DMS114 treated with DMSO at 0.1 percent for 48 hours (cell line): ENCODE results near the gene ROR2.
"Not testable (repeated sequence)": the region's sequence is repeated elsewhere in the genome, so short reads cannot be mapped to it uniquely, and the experiment has no call there.

Experiments
- DNase-seq: peaks from one replicate; lab custom pipeline; 2025; ENCODE audit not compliant: unreplicated experiment; lab: John Stamatoyannopoulos, UW

The ROR2 gene

DNA sequence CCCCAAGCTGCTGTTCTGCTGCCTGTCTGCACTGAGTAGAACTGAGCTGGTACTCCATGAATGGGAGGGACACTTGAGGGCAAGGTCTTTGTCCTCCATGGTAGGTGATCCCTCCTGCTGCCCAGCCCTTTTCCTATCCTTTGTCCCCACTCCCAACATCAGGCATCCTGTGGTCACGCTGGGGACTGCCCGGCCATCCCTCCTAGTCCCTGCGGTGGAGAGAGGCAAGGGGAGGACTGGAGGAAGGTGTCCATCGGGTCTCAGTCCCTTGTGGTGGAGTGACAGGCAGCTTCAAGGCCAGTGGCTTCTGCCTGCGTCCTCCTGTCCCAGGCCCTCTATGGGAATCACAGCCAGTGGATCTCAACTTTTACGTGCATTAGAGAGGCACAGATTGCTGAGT is 25.9 kb downstream of the ROR2 start:
- no peak for DNase-seq

DNA sequence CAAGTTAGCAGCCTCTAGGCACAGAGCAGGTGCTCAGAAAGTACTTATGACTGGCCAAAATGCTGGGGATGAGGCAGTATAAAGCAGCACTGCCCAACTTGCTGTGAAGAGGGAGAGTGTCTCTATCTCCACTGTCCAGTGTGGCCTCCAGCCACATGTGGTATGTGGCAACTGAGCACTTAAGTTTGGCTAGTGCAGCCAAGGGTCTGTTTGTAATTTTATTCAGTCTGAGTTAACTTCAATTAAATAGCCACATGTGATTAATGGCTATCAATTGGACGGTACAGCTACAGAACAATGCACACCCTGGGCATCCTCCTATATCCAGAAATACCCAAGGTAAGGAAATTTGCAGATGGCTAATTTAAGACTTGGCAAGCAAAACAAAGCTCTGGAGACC is 26.9 kb downstream of the ROR2 start:
- no peak for DNase-seq

DNA sequence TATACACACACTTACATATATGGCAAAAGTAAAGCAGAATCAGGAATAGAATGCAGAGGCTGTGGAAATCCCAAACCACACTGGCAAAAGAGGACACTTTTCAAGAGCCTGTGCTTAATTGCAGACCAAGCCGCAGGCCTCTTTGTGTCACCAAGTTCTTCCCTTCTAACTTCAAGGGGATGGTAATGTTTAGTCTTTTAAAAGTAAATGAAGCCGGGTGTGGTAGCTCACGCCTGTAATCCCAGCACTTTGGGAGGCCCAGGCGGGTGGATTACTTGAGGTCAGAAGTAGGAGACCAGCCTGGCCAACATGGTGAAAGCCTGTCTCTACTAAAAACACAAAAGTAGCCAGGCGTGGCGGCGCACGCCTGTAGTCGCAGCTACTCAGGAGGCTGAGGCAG is 28.7 kb downstream of the ROR2 start:
- no peak for DNase-seq

DNA sequence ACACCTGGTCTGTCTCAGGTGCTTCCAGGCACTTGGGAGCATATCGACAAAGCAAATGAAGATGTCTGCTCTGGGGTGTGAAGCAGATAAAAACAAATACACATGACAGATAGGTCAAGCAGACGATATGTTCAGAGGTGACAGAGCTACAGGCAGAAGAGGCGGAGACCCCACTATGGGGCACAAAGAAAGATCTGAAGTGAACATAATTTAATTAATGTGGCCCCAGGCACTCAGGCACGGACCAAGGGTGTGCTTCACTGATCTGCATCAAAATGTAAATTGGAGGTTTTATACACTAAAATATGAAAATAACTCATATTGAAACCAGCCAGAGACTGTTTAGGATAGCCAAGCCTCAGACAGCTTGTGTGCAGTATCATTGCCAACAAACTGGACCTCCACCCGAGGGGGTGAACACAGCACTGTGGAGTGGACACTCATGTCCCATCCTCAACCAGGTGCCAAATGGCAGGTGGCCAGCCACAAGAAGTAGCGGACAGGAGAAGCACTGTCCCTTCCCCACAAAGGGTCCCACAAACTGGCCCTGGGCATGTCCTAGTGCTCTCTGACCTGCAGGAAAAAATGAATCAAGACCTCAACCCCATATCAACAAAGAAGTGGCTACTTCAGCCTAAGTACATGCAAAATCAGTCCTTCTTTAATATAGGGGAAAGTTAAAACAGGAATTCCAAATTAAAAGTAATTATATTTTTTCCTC is 29.2 kb downstream of the ROR2 start:
- no peak for DNase-seq

DNA sequence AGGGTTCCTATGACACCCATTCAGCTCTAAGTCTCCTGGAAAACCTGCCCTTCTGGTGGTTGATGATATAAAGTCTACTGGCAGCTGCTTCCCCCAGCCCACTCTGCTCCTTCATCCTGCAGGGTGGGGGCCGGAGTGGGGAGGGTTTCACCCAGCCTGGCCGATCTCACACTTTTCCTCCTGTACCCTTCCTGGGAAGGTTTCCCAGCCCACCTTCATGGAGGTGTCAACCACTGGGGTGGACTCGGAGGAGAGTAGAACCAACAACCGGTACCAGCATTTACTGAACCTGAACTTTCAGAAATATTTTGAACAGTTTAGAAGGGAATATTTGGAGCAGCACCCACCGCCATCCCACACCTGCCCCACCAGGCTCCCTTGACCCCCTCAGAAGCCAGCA is 30.4 kb downstream of the ROR2 start:
- DNase-seq, result no peak

DNA sequence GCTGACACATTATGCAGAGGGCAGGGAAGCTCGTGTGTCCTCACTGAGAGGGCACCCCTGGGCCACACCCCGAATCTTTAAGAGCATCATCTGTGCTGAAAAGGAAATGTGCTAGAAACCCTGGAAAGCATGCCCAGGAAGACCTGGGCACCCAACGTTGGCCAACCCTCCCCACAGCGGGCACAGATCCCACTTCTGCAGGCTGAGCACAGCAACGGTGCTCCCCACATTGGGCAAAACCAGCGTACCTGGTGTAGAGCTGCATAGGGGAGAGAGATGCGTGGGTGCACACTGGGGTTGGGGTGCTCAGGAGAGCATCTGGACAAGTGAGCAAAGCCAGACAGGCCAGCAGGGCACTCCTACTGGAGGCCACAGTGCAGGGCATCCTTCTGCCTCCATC is 32.6 kb downstream of the ROR2 start:
- DNase-seq, result no peak

DNA sequence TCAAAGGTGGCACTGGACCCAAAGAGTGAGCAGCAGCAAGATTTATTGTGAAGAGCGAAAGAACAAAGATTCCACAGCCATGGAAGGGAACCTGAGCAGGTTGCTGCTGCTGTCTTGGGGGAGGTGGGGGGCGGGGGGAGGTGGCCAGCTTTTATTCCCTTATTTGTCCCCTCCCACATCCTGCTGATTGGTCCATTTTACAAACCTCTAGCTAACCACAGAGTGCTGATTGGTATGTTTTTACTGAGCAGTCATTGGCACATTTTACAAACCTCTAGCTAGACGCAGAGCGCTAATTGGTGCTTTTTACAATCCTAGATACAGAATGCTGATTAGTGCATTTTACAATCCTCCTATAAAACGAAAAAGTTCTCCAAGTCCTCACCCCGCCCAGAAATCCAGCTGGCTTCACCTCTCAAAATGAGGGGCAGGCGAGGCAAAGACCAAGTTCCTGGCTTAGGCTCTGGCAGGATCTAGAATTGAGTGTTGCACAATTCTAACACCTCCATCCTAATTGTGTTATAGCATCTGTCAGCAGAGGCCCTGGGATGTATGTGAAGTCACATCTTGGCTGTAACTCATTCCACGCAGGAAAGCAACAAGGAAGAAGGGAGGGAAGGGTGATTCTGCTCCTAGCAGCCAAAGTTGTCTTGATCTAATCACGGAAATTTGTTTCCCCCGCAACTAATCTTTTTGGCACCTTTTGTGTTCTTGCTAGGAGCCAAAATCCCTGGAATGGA is 34.3 kb downstream of the ROR2 start:
- DNase-seq, result no peak

DNA sequence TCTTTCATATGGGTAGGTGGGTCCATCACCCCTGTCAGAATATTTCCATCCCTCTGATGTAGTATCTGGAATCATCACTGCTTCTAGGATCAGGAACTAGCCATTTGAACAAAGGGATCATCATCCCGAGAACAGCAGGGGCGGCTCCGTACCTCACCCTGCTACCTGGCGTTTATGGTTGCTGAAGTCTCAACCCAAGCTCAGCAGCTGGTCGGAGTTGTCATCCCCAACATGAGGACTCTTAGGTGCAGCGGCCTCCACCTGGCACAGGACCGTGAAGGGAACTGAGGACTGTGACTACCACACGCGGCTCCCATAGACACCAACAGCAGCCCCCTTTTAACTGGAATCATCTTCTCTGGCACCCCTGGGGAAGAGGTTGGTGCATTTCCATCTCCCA is 35.1 kb downstream of the ROR2 start:
- DNase-seq, result no peak

DNA sequence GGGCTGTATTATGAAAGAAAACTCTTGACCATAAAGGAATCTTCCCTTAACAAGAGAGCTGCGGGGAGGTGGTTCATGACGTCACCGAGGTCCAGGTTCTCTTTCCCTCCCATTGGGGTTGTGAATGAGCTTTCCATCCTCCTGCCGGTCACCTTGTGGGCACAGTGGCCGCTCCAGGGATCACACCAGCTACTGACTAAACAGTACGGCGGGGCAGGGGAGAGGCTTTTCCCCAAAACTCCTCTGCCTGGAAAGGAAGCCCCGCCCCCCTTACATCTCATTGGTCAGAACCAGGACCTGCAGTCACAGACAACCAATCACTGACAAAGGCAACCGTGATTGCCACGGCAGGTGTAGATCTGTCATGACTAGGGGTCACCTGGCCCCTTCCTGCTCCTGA is 35.6 kb downstream of the ROR2 start:
- DNase-seq, result no peak

DNA sequence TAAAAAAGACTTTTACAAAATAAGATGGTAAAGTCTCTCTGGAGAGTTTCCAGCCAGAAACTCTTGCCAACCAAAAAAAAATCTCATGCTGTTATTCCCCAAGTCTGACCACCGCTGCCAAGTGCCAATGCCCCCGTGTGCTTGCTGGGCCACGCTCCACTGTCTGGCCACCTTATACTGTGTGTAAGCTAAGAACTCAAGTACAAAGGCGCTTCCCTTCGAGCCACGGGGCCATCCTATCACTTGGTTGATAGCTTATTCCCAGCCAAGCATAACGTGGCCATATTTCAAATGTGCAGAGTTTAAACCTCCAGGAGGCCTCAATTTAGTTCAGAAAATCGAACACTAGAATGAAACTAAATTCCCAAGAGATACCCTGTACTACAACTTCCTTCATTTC is 36.0 kb downstream of the ROR2 start:
- DNase-seq, result no peak

DNA sequence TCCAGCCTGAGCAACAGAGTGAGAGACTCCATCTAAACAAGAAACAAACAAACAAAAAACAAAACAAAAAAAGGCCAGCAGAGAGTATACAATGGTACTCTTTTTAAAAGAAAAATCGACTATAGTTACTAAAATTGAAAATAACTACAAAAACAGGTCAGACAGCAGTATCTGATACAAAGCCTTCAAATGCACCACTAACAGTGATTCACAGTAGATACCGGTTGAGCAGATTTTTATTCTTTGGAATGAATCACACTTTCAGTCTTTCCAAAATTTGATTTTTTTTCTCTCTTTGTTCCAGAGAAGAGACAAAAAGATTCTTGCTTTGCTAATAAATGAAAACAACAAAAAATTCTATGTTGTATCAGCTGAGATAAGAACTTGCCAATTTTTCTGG is 36.9 kb downstream of the ROR2 start:
- no peak for DNase-seq

DNA sequence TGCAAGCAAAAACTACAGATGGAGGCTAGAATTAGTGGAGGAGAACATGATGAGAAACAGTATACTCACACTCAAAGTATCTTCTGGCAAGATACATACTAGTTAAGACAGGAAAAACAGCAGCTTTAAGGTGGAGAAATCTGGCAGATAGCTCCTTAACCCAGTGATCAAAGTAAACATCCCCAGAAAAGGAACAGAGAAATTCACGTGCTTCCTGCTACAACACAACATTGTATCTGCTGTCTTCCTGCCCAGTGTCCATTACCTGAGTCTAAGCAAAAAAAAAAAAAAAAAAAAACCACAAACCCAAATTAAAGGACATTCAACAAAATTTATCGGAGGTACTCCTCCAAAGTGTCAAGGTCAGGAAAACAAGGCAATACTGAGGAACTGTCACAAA is 38.4 kb downstream of the ROR2 start:
- no peak for DNase-seq

DNA sequence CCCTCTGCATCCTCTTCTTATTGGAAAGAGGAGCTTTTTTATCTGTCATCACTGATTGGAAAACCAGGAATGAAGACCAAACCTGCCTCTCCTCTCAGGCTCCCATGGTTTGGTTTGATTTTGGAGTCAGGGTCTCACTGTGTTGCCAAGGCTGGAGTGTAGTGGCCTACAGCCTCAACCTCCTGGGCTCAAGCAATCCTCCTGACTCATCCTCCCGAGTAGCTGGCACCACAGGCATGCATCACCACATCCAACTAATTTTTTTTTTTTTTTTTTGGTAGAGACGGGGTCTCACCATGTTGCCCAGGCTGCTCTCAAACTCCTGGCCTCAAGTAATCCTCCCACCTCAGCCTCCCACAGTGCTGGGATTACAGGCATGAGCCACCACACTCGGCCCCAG is 40.8 kb downstream of the ROR2 start:
- DNase-seq, result not testable (repeated sequence)

DNA sequence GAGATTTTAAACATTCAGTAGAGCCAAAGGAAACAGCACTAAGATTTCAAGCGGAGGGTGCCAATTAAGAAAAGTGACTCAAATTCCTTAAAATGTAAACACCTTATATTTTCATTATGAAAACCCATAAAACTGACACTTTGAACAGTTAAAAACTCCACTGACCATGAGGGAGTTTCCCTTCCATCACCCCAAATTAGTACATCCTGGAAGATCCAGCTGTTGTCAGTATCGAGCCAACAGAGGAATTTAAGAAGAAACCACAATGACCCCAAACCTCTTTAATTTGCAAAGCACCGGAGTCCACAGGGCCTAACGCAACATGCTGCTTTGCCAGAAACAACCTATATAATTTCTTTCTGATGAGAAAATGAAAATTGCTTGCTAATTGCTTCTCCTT is 41.3 kb downstream of the ROR2 start:
- no peak for DNase-seq

DNA sequence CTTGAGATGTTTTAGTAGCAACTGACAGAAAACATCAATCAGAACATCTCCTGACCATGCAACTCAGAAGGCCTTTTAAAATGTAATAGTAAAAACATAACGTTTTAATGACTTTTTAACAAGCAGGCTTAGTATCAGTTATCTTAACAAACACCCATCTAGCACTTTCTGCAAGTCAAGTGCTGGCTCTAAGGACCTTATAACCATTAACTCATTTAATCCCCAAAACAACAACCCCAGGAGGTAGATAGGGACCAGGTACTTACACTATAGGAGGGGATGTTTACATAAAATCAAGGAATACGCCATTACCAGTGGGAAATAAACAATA is 41.8 kb downstream of the ROR2 start:
- DNase-seq, result no peak

DNA sequence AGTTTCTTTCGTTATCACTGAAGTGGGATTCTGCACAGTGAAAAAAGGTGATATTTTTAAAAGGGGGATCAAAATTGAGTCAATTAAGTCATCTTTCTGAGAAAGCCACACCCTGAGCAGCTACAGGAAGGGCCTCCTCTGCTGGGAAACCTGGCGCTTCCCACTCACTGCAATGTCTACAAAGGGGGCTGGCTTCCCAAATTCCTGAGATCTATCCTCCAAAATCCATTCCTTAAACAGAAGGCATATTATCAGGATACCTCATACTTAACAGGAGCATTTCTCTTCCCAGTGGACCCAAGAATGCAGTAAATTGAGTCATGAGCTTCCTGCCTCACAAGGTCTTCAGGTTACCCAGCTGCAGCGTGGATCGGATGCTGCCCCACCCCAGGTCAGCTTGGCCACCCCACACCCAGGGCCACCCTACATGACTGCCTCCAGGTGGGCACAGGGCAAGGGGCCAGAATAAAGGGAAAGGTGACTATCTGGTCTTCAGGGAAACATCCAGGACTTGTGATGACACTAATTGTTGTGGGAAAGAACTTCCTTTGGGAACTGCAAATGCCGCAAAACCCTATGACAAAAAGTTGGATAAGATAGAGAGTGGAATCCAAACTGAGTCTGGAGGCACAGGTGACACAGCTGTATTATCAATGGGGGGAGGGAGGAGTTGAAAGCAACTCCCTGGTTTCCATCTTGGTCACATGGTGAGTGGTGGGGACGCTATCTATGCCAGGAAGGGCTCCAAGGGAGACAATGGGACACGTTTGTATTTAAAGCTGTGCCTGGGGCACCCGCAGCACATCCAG is 42.3 kb downstream of the ROR2 start:
- no peak for DNase-seq

DNA sequence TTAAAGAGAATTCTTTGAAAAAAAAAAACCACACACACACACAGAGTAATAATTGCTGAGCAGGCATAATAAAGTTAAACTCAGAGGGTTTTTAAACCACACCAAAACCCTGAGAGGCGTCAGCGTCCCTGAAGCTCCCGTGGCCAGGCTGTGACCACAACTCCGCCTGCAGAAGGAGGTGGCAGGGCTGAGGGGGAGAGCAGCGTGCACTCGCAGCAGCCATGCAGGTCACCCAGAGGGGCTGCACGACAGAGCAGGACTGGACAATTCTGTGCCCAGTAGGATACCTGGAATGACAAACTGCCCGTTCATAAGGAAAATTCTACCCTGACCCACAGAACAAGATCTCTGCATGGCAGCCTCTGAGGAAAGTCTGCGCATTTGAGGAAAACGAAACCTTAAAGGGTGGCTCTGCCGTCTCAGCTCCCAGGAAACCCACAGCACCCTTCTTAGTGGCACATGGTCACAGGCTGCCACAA is 44.0 kb downstream of the ROR2 start:
- no peak for DNase-seq

DNA sequence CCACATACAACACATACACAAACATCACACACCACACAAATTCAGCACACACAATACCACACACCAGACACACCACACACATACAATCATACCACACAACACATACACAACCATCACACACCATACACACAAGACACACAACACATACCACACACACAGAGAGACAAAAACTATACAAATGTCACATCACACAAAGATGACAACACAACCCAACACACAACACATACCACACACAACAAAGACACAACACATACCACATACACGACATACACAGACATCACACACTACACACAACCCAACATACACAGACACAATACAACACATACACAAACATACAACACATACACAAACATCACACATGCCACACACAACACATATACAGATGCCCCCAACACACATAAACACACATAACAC is 44.8 kb downstream of the ROR2 start:
- no peak for DNase-seq

DNA sequence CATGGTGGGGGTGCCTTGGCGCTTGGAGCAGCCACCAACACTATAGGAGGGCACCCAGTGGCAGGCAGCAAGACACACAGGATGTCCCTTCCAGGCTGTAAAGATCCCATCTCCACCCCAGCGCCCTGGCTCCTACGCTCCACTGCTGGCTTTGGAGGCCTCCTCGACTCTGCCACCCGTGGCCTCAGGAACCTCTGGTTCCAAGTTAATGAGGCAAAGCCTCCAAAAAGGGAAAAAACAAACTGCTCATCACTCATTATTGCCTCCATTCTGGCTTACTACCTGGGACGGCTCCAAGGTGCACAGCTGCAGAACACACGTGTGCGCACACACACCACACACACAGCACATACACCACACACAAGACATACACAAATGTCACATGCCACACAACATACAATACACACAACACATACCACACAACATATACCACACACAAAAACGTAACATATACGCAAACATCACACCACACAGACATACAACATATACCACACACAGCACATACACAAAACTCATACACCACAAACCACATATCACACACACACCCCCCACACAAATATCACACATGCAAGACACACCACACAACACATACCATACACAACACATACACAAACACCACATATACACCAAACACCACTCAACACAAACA is 45.3 kb downstream of the ROR2 start:
- no peak for DNase-seq

DNA sequence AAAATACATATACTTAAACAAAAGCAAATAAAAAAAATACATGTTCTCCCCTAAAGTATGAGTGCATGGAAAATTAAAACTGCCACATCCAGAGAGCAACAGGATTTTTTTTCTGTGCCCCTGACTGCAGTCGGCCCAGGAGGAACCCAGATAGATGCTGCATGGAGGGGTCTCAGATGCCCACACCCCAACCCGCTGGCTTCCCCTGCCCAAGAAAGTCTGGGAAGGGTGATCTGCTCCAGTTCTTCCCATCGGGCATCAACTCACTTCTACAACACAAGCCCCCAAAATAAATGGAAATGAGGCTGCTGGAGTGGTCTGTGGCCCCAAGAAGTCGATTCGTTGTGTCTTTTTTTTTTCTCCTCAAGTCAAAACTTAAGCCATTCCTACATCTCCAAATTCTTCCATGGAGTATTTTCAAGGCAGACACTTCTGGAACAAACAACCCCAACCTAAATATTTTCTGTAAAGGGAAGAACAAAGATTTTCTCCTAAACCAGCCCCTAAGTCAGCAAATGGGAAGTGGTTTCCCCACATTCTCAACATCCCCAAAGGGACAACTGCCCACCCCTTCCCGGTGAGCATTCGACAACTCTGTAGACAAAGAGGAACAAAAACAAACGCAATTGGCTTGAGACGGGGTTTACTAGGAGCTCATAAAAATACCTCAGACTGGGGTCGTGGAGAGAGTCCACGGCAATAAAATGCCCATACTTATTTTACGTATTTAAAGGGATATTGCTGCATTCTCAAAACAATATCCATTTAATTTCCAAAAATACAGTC is 46.7 kb downstream of the ROR2 start:
- no peak for DNase-seq
